Measurements from ENCODE around the gene KIAA0232.

KIAA0232 gene

GRCh38 chr4:6815029-6815836 lies 32.7 kb downstream of the KIAA0232 start:
- Histone ChIP-seq H3K4me1 (ENCODE audit: control insufficient read depth, low read length) (peaks cover 29% of the 10 kb centered on the region), H3K4me2 (ENCODE audit: low read length) (no peak overlapping the region), H3K9me2 (replicated peaks; ENCODE audit: control insufficient read depth, low read length) (no peaks in the 10 kb centered on the region), H3K79me2 (ENCODE audit: control insufficient read depth, low read length) (peaks cover 68% of the 10 kb centered on the region), H3K4me3 (ENCODE audit: low read length) (no peak overlapping the region), H3K36me3 (ENCODE audit: control insufficient read depth, low read length) (peaks cover 26% of the 10 kb centered on the region), H4K20me1 (ENCODE audit: control insufficient read depth, insufficient read depth, low read depth, low read length) (no peaks in the 10 kb centered on the region), H3K27ac (ENCODE audit: low read depth, low read length) (no peak overlapping the region), H3K27me3 (ENCODE audit: control insufficient read depth, low read length) (no peaks in the 10 kb centered on the region), H3F3A (ENCODE audit: control insufficient read depth, insufficient read depth) (peaks cover 10% of the 10 kb centered on the region; the same call in 1 of the 2 replicates), H3K9me3 (ENCODE audit: control insufficient read depth, insufficient read depth, low read length) (peaks cover 22% of the 10 kb centered on the region)
- TF ChIP-seq, protein P1, sequence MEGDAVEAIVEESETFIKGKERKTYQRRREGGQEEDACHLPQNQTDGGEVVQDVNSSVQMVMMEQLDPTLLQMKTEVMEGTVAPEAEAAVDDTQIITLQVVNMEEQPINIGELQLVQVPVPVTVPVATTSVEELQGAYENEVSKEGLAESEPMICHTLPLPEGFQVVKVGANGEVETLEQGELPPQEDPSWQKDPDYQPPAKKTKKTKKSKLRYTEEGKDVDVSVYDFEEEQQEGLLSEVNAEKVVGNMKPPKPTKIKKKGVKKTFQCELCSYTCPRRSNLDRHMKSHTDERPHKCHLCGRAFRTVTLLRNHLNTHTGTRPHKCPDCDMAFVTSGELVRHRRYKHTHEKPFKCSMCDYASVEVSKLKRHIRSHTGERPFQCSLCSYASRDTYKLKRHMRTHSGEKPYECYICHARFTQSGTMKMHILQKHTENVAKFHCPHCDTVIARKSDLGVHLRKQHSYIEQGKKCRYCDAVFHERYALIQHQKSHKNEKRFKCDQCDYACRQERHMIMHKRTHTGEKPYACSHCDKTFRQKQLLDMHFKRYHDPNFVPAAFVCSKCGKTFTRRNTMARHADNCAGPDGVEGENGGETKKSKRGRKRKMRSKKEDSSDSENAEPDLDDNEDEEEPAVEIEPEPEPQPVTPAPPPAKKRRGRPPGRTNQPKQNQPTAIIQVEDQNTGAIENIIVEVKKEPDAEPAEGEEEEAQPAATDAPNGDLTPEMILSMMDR (IDR thresholded peaks at IDR 0.05; ENCODE audit: low read depth, low read length, poor library complexity, severe bottlenecking), result no peak
- TF ChIP-seq EZH2phosphoT487 (IDR thresholded peaks at IDR 0.05; ENCODE audit: borderline replicate concordance, low read length), result no peak

- TF ChIP-seq EZH2phosphoT487 (IDR thresholded peaks at IDR 0.05; ENCODE audit: borderline replicate concordance, low read length), result no peak
- TF ChIP-seq, protein P1 (IDR thresholded peaks at IDR 0.05; ENCODE audit: low read depth, low read length, poor library complexity, severe bottlenecking), result no peak
- Histone ChIP-seq H3K9me2 (replicated peaks; ENCODE audit: control insufficient read depth, low read length) (no peaks in the 10 kb centered on the region), H3K36me3 (ENCODE audit: control insufficient read depth, low read length) (peaks cover 29% of the 10 kb centered on the region), H3K4me1 (ENCODE audit: control insufficient read depth, low read length) (peaks cover 12% of the 10 kb centered on the region), H3K27me3 (ENCODE audit: control insufficient read depth, low read length) (no peaks in the 10 kb centered on the region), H3K9me3 (ENCODE audit: control insufficient read depth, insufficient read depth, low read length) (peaks cover 25% of the 10 kb centered on the region), H3F3A (ENCODE audit: control insufficient read depth, insufficient read depth) (peaks cover 3% of the 10 kb centered on the region; the same call in 1 of the 2 replicates), H3K79me2 (ENCODE audit: control insufficient read depth, low read length) (peaks cover 71% of the 10 kb centered on the region), H4K20me1 (ENCODE audit: control insufficient read depth, insufficient read depth, low read depth, low read length) (no peaks in the 10 kb centered on the region), H3K27ac (ENCODE audit: low read depth, low read length) (peak overlapping the region; percentile 6; the same call in 1 of the 2 replicates), H3K4me2 (ENCODE audit: low read length) (peak overlapping the region; percentile 14), H3K4me3 (ENCODE audit: low read length) (peak overlapping the region; percentile 17; the same call in 1 of the 2 replicates)
These were observed 36.8 kb downstream of the KIAA0232 start for GRCh38 chr4:6819295-6819694.

DNA sequence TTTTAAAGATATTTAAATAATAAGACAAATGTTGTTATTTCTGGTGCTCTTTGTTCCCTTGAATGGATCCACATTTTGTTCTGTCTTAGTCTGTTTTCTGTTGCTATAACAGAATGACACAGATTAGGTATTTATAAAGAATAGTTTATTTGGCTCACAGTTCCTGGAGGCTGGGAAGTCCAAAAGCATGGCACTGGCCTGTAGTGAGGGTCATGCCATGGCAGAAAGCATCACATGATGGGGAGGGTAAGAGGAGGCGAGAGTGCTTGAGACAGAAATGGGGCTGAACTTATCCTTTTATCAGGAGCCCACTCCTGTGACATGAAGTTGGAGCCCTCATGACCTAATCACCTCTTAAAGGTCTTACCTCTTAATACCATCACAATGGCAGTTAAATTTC lies 38.2 kb downstream of the KIAA0232 start:
- no peaks in the 10 kb centered on the region for H3K9me2 ChIP-seq (replicated peaks; ENCODE audit: control insufficient read depth, low read length)
- H3K4me1 ChIP-seq (ENCODE audit: control insufficient read depth, low read length), result peaks cover 12% of the 10 kb centered on the region
- no peaks in the 10 kb centered on the region for H3K27me3 ChIP-seq (ENCODE audit: control insufficient read depth, low read length)
- no peak overlapping the region for H3K4me2 ChIP-seq (ENCODE audit: low read length)
- H3K9me3 ChIP-seq (ENCODE audit: control insufficient read depth, insufficient read depth, low read length), result peaks cover 25% of the 10 kb centered on the region
- H3K79me2 ChIP-seq (ENCODE audit: control insufficient read depth, low read length), result peaks cover 62% of the 10 kb centered on the region
- no peaks in the 10 kb centered on the region for H4K20me1 ChIP-seq (ENCODE audit: control insufficient read depth, insufficient read depth, low read depth, low read length)
- peaks cover 40% of the 10 kb centered on the region for H3K36me3 ChIP-seq (ENCODE audit: control insufficient read depth, low read length)
- TF ChIP-seq, protein P1 (IDR thresholded peaks at IDR 0.05; ENCODE audit: low read depth, low read length, poor library complexity, severe bottlenecking), result no peak
- no peak for TF ChIP-seq EZH2phosphoT487 (IDR thresholded peaks at IDR 0.05; ENCODE audit: borderline replicate concordance, low read length)
- no peak overlapping the region for H3K27ac ChIP-seq (ENCODE audit: low read depth, low read length)
- H3K4me3 ChIP-seq (ENCODE audit: low read length), result no peak overlapping the region
- H3F3A ChIP-seq (ENCODE audit: control insufficient read depth, insufficient read depth), result peaks cover 3% of the 10 kb centered on the region; the same call in 1 of the 2 replicates
